ENCODE data around the gene DENND5A.

DNA sequence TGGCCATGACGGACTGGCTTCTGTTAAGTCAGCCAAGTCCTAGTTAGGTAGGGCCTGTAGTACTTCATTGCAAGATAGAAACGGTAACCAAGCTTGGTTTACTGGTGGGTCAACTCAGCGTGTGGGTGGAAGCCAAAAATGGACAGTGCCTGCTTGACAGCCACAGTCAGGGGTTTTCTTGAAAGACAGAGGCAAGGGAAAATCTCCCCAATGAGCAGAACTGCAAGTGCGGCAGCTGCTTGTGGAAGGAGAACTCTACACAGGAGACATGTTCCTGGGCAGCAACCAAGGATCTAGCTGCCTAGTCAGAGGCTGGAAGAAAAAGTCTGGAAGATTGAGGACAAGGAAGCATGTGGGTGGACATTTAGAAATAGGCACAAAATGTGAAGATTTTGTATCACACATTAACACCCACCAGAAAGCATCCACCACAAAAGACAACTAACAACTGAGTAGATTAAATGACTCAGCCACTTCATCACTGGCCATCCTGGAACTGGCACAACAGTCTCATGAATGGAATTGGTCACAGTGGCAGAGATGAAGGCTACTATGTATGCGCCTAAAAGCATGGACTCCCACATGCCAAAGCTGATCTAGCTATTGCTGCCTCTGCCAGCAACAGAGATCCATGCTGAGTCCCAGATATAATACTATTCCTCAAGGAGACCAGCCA, 132.8 kb downstream of the DENND5A start:
- TF ChIP-seq, protein P1, sequence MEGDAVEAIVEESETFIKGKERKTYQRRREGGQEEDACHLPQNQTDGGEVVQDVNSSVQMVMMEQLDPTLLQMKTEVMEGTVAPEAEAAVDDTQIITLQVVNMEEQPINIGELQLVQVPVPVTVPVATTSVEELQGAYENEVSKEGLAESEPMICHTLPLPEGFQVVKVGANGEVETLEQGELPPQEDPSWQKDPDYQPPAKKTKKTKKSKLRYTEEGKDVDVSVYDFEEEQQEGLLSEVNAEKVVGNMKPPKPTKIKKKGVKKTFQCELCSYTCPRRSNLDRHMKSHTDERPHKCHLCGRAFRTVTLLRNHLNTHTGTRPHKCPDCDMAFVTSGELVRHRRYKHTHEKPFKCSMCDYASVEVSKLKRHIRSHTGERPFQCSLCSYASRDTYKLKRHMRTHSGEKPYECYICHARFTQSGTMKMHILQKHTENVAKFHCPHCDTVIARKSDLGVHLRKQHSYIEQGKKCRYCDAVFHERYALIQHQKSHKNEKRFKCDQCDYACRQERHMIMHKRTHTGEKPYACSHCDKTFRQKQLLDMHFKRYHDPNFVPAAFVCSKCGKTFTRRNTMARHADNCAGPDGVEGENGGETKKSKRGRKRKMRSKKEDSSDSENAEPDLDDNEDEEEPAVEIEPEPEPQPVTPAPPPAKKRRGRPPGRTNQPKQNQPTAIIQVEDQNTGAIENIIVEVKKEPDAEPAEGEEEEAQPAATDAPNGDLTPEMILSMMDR (IDR thresholded peaks at IDR 0.05 in 8 of 11, conservative IDR thresholded peaks at IDR 0.05 in 3 of 11), result no peak
- TF ChIP-seq POLR2AphosphoS5 (IDR thresholded peaks at IDR 0.05), result no peak
